ENCODE measurements around the gene SYT1.

Gene SYT1

DNA sequence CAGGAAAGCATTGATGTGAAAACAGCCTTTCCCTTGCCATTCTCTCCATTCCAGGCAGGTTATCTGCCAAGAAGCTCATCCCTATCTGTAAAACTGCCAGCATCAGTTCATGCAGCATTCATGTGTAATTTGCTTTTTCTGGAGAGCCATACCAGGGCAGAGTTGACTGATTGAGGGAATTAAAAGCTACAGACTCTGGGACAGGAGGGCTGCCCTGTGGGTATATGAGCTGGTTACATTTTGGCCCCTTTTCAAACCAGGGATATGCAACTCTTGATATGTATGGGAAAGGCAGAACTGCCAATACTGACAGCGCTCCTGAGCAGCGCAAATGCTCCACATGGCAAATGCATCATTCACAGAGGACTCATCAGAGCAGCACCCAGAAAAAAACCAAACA is 53.7 kb downstream of the SYT1 start:
- DNase-seq (ENCODE audit: low read depth) = no peak
- H3K4me3 ChIP-seq (ENCODE audit: low read depth, low read length) = no peak overlapping the region
- TF ChIP-seq, protein P1, sequence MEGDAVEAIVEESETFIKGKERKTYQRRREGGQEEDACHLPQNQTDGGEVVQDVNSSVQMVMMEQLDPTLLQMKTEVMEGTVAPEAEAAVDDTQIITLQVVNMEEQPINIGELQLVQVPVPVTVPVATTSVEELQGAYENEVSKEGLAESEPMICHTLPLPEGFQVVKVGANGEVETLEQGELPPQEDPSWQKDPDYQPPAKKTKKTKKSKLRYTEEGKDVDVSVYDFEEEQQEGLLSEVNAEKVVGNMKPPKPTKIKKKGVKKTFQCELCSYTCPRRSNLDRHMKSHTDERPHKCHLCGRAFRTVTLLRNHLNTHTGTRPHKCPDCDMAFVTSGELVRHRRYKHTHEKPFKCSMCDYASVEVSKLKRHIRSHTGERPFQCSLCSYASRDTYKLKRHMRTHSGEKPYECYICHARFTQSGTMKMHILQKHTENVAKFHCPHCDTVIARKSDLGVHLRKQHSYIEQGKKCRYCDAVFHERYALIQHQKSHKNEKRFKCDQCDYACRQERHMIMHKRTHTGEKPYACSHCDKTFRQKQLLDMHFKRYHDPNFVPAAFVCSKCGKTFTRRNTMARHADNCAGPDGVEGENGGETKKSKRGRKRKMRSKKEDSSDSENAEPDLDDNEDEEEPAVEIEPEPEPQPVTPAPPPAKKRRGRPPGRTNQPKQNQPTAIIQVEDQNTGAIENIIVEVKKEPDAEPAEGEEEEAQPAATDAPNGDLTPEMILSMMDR (conservative IDR thresholded peaks at IDR 0.05; ENCODE audit: low read depth, low read length) = no peak

DNA sequence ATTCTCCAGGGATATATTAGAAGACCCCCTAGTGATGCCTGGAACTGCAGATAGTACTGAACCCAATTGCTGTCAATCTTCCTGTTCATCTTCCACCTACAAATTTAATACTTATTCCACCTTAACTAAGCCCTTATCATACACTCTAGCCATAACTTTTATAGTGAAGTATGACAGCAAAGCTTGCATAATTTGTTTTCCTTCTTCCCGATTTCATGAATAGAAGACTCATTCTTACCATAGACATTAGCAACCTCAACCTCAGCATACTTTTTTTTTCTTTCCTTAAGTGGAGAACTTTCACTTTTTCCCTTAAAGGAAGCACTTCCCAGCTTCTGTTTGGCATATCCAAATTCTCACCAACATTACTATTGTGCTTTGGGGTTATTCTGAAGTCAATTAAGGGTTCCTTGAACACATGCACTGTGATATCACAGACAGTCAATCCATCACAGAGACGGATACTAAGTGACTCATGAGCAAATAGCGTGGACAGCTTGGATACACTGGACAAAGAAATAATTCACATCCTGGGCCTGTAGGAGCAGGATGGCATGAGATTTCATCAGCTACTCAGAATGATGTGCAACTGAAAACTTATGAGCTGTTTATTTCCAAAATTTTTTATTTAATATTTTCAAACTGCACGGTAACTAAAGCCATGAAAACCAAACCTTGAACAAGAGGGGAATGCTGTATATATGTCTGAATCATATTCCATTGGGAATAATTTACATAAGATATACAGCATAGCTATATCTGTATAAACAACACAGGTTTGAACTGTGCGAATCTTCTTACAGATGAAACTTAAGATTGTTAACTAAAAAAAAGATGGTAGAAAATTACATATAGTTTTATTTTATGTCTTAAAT is 63.9 kb downstream of the SYT1 start:
- peak; percentile 30 for DNase-seq (ENCODE audit: low read depth)
- TF ChIP-seq, protein P1 (conservative IDR thresholded peaks at IDR 0.05; ENCODE audit: low read depth, low read length) = no peak
- H3K4me3 ChIP-seq (ENCODE audit: low read depth, low read length) = no peak overlapping the region

DNA sequence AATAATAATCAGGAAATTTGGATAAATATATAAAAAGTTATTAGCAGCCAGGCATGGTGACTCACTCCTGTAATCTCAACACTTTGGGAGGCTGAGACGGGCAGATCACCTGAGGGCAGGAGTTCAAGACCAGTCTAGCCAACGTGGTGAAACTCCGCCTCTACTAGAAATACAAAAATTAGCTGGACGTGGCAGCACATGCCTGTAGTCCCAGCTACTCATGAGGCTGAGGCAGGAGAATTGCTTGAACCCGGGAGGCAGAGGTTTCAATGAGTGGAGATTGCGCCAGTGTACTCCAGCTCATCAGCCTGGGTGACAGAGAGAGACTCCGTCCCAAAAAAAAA is 64.5 kb downstream of the SYT1 start:
- TF ChIP-seq, protein P1 (conservative IDR thresholded peaks at IDR 0.05; ENCODE audit: low read depth, low read length) = no peak
- DNase-seq (ENCODE audit: low read depth) = no peak

DNA sequence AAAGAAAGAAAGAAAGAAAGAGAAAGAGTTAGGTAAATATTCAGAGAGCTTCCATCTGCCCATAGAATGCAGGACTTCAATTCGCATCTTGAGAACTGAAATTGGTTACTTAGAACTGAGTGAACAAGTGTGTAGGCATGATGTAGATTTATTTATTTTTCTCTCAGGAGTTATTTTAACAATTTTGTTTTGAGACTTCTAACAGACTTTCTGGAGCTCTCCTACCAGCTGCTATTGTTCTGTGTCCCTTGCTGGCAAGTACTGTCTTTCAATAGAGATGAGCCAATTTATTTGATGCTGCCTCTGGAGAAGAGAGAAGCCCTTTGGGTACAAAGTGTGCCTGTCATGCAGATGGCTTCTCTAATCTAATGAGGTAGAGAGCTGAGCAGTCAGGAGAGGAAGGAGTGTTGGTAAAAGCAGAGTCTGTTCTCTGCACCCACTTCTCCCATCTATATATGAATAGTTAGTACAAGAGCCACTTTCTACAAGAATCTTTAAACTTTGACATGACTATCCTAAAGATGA is 67.0 kb downstream of the SYT1 start:
- DNase-seq (ENCODE audit: low read depth) = no peak
- TF ChIP-seq, protein P1 (conservative IDR thresholded peaks at IDR 0.05; ENCODE audit: low read depth, low read length) = no peak
- H3K4me3 ChIP-seq (ENCODE audit: low read depth, low read length) = no peak overlapping the region

More for the DNA sequence above, 64.5 kb downstream of the SYT1 start:
- no peak overlapping the region for H3K4me3 ChIP-seq (ENCODE audit: low read depth, low read length)

DNA sequence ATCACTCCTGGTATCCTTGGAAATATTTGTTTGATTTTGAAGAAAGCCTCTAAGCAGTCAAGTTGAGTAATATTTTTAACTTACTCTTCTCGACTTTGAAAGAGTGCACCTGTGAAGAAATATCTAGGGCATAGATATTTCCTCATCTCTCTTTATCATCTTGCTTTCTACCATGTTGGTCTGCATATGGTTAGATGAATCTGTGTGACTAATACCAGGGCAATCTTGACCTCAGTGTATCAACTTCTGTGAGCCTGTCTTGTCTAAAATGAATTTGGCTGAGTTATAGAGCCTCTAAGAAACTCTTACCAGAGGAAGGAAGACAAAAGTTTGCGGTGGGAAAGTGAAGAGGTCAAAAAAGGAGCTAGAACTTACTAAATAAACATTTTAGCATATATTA is 68.4 kb downstream of the SYT1 start:
- no peak for DNase-seq (ENCODE audit: low read depth)
- TF ChIP-seq, protein P1 (conservative IDR thresholded peaks at IDR 0.05; ENCODE audit: low read depth, low read length) = no peak
- no peak overlapping the region for H3K4me3 ChIP-seq (ENCODE audit: low read depth, low read length)

DNA sequence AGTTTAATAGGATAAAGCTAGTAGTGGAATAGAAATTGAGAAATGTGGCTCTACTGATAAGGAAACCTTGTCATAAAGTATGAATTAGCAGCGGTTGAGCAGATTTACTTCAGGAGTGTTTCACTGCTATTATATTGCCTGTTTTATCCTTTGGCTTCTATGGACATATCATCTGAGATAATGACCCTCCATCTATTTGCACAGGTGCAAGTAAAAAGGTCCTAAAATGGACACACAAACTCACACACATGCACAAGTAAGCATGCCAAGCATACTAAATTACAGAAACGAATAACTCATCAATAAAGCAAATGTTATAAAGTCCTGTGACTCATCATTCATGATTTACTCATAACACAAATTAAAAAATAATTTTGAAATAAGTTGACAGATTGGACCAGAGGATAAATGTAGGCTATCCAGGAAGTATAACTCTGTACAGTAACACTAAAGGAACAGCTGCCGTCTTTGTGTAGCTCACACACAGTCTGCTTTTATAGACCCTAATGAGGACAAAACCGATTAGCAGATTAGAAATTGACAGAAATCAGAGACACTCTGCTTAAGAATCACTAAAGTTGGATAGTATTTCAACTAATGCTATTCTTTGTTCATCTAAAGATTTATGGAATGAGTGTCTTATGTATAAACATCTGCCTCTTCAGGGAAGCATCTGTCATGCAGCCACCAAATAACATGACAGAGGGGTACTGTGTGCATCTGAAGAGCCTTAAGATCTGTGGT is 73.9 kb downstream of the SYT1 start:
- H3K4me3 ChIP-seq (ENCODE audit: low read depth, low read length) = no peak overlapping the region
- DNase-seq (ENCODE audit: low read depth) = no peak
- TF ChIP-seq, protein P1 (conservative IDR thresholded peaks at IDR 0.05; ENCODE audit: low read depth, low read length) = no peak
